AG08396 (cell line): ENCODE data around the gene UBL4B.
A peak's percentile ranks its signal among the peaks of the same experiment; 100 is the strongest.

Experiments used
- DNase-seq: peaks from one replicate; pipeline ENCODE4 v3.0.0; 2012; ENCODE audit warnings: low spot score, mixed read lengths

UBL4B gene

GRCh38 chr1:110155878-110156522 lies 43.8 kb downstream of the UBL4B start:
- DNase-seq = peak; percentile 84

- DNase-seq = no peak
Measured at GRCh38 chr1:110158261-110158660, 46.0 kb downstream of the UBL4B start.

DNA sequence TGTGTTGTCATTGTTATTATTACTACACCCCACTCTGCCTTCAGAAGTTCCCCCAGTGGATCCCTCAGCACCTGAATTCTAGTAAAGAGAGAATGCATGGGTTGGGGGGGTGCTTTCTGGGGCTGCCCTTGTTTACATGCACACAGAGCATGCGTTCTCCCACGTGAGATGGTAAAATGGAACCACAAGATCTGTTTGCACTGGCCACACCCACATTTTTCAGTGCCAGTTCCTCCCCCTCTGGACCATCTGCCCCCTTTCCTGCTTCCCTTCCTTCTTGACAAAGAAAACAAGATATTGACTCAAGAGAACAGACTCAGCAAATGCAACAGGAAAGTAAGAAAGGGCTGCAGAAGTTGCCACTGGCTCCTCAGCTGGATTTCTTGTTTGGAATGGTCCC lies 46.9 kb downstream of the UBL4B start:
- DNase-seq = no peak

DNA sequence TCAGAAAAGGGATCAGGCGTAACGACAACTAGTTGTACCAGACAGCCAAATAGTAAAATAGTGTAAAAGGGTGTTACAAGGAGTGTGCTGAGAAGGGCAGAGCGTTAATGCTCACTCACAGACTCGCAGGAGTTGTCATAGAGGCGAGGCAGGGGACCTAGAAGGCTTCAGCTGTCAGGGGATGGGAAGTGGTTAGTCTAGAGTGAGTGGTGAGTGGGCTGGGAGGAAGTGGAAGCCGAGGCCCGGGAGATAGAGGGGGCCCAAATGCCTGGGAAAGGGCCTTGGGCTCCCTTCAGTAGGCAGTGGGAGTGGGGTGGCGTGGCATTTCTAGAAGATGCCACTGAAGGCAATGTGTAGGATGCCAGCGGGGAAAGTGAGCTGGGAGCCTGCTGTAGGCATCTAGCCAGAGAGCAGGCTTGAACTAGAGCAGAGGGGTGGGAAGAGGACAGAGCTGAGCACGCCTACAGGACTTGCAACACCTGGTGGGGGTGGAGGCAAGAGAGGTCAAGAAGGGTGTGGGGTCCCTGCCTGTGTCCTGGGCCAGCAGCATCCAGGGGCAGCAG lies 48.4 kb downstream of the UBL4B start:
- no peak for DNase-seq

GRCh38 chr1:110161165-110161564 lies 48.9 kb downstream of the UBL4B start:
- DNase-seq = no peak

DNA sequence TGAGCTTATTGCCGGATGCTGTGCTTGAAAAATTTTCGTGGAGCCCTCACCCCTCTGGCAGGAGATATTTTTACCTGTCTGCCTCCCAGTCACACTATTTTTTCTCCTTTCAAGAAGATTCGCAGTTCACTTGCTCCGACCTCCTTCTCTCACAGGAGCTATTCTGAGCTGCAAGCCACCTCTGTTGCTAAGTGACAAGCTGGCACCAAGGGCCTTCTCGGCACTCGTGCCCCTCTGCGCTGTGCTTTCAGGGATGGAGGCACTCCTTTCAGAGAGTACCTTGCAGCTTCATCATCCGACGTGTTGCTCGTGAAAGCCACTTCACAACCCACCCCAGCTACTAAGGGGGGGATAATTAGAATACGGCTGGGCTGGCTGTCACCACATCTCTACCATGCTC lies 49.6 kb downstream of the UBL4B start:
- DNase-seq = no peak
